Measurements from ENCODE around the gene SLC6A19.

Gene SLC6A19

DNA sequence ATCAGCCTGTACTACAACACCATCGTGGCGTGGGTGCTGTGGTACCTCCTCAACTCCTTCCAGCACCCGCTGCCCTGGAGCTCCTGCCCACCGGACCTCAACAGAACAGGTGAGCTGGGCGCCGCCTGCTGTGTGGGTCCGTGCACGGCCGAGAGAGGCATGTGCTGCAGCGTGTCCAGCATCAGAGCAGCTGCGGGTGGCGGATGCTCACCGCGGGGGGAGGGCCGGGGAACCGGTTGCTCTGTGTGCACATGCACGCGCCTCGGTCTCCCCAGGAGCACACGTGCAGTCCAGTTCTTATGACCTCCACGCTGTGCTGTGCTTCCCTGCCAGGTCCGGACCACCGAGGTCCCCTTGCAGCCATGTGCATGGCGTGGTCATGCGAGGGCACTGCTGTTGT is 31.4 kb downstream of the SLC6A19 start:
- Histone ChIP-seq H3K4me1 (ENCODE audit: control insufficient read depth in 1 of 2, insufficient read depth in 1 of 2, low read depth in 1 of 2, low read length in 1 of 2) (no peaks in the 10 kb centered on the region), H3K27me3 (peaks cover 6% of the 10 kb centered on the region), H3K9me3 (no peaks in the 10 kb centered on the region), H3K27ac (no peak overlapping the region), H3K36me3 (no peaks in the 10 kb centered on the region), H3K4me3 (ENCODE audit: low read depth in 1 of 2, low read length in 1 of 2) (no peak overlapping the region)
- TF ChIP-seq, protein P1, sequence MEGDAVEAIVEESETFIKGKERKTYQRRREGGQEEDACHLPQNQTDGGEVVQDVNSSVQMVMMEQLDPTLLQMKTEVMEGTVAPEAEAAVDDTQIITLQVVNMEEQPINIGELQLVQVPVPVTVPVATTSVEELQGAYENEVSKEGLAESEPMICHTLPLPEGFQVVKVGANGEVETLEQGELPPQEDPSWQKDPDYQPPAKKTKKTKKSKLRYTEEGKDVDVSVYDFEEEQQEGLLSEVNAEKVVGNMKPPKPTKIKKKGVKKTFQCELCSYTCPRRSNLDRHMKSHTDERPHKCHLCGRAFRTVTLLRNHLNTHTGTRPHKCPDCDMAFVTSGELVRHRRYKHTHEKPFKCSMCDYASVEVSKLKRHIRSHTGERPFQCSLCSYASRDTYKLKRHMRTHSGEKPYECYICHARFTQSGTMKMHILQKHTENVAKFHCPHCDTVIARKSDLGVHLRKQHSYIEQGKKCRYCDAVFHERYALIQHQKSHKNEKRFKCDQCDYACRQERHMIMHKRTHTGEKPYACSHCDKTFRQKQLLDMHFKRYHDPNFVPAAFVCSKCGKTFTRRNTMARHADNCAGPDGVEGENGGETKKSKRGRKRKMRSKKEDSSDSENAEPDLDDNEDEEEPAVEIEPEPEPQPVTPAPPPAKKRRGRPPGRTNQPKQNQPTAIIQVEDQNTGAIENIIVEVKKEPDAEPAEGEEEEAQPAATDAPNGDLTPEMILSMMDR (IDR thresholded peaks at IDR 0.05) = no peak

DNA sequence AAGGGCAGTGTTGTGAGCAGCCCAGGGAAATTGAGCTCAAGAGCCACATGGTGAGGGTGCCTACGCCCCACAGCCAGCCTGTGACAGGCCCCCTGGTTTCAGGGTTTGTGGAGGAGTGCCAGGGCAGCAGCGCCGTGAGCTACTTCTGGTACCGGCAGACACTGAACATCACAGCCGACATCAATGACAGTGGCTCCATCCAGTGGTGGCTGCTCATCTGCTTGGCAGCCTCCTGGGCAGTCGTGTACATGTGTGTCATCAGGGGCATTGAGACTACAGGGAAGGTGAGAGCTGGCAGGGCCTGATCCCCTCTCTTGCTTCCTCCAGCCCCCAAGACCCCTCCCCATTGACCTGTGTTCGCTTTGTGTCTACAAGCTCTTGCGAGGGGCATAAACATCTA is 34.0 kb downstream of the SLC6A19 start:
- H3K27ac ChIP-seq = no peak overlapping the region
- no peak overlapping the region for H3K4me3 ChIP-seq (ENCODE audit: low read depth in 1 of 2, low read length in 1 of 2)
- H3K27me3 ChIP-seq = no peaks in the 10 kb centered on the region
- TF ChIP-seq, protein P1 (IDR thresholded peaks at IDR 0.05) = no peak
- no peaks in the 10 kb centered on the region for H3K4me1 ChIP-seq (ENCODE audit: control insufficient read depth in 1 of 2, insufficient read depth in 1 of 2, low read depth in 1 of 2, low read length in 1 of 2)
- no peaks in the 10 kb centered on the region for H3K9me3 ChIP-seq
- H3K36me3 ChIP-seq = no peaks in the 10 kb centered on the region

DNA sequence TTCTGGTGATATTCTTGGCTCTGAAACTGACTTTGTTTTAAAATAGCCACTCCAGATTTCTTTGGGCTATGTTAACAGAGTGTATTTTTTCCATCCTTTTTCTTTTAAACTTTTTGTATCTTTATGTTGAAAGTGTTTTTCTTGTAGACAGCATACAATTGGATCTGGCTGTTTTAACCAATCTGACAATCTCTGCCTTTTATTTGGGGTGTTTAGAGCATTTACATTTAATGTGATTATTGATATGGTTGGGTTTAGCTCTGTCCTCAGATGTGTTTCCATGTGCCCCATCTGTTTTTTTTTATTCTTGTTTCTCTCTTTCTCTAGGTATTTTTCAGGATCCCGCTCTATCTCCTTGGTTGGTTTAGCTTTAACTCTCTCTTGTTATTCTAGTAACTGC is 34.4 kb downstream of the SLC6A19 start:
- no peak overlapping the region for H3K27ac ChIP-seq
- no peaks in the 10 kb centered on the region for H3K36me3 ChIP-seq
- H3K4me1 ChIP-seq (ENCODE audit: control insufficient read depth in 1 of 2, insufficient read depth in 1 of 2, low read depth in 1 of 2, low read length in 1 of 2) = no peaks in the 10 kb centered on the region
- TF ChIP-seq, protein P1 (IDR thresholded peaks at IDR 0.05) = no peak
- H3K9me3 ChIP-seq = no peaks in the 10 kb centered on the region
- no peaks in the 10 kb centered on the region for H3K27me3 ChIP-seq
- no peak overlapping the region for H3K4me3 ChIP-seq (ENCODE audit: low read depth in 1 of 2, low read length in 1 of 2)

DNA sequence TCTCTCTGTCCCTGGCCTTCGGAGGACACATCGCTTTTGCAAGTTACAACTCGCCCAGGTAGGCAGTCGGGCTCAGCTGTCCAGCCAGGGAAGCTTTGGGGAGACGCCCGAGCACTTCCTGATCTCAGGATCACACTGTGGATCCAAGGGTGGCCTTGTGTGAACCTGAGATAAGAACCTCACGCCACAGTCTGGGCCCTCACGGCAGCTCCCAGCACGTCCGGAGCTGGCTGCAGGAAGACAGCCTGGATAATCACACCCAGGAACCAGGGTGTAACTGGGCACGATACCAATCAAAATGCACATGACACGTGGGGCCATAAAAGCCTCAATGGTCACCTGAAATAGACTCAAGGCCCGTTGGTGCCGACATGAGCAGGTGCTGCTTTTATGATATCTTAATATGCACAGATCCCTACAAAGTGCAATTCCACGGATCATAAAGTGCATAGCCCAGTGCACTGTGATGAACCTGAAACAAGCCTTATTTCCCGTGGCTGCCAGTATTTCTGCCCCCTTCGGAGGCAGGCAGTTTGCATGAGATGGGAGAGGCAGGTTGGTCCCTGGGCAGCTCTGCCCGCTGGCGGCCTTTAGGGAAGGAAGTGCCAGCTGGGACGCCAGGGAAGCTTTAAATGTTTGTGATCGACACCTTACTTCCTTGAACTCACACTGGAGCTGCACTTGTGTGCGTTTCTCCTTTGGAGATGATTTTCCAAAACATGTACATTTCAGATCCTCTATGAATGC is 38.3 kb downstream of the SLC6A19 start:
- Histone ChIP-seq H3K4me3 (ENCODE audit: low read depth in 1 of 2, low read length in 1 of 2) (no peak overlapping the region), H3K27ac (no peak overlapping the region), H3K9me3 (no peaks in the 10 kb centered on the region), H3K36me3 (no peaks in the 10 kb centered on the region), H3K27me3 (peaks cover 12% of the 10 kb centered on the region), H3K4me1 (ENCODE audit: control insufficient read depth in 1 of 2, insufficient read depth in 1 of 2, low read depth in 1 of 2, low read length in 1 of 2) (no peaks in the 10 kb centered on the region)
- TF ChIP-seq, protein P1 (IDR thresholded peaks at IDR 0.05) = no peak

DNA sequence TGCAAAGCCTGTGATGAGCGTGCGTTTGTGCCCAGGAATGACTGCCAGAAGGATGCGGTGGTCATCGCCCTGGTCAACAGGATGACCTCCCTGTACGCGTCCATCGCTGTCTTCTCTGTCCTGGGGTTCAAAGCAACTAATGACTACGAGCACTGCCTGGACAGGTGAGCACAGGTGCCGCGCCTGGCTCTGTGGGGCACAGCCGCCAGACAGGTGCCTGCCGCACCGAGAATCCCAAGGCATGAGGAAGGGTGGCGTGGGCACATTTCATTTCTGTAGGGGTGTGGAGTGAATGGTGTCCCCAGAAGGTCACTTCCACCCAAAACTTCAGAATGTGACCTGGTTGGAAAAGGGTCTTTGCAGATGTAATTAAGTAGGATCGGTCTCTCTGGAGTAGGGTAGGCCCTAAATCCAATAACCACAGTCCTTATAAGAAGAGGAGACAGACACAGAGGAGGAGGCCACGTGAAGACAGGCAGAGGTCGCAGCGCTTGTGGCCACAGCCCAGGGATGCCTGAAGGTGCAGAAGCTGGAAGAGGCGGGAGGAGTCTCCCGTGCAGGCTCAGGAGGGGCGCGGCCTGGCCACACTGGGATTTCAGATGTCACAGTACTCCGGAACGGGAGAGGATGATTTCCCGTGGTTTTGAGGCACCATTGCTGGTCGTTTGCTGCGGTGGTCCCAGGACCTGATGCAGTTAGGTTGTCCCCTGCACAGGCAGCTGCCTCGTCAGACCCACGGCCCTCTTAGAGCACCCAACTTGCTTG is 39.3 kb downstream of the SLC6A19 start:
- no peak overlapping the region for H3K27ac ChIP-seq
- TF ChIP-seq, protein P1 (IDR thresholded peaks at IDR 0.05) = no peak
- H3K4me3 ChIP-seq (ENCODE audit: low read depth in 1 of 2, low read length in 1 of 2) = no peak overlapping the region
- no peaks in the 10 kb centered on the region for H3K36me3 ChIP-seq
- peaks cover 22% of the 10 kb centered on the region for H3K27me3 ChIP-seq
- H3K4me1 ChIP-seq (ENCODE audit: control insufficient read depth in 1 of 2, insufficient read depth in 1 of 2, low read depth in 1 of 2, low read length in 1 of 2) = no peaks in the 10 kb centered on the region
- no peaks in the 10 kb centered on the region for H3K9me3 ChIP-seq

All from neutrophil (primary cell).